NCI-H226 (cell line): ENCODE data around the gene OS9.
"Not testable (repeated sequence)": the region's sequence is repeated elsewhere in the genome, so short reads cannot be mapped to it uniquely, and the experiment has no call there.

Experiments used
- DNase-seq: peaks from one replicate; pipeline ENCODE4 v3.0.0-alpha.2; 2015

Gene OS9

GRCh38 chr12:57693659-57694458 is at the start of gene OS9:
Gene OS9, plus strand, starts transcription at chr12:57694132. Its CDS starts 30 bp downstream, at chr12:57694162.
- DNase-seq, result peak; percentile 100

GRCh38 chr12:57645990-57646658 is 47.8 kb upstream of the OS9 start:
- DNase-seq, result peak; percentile 53

GRCh38 chr12:57646659-57647049 is 47.3 kb upstream of the OS9 start:
- DNase-seq, result not testable (repeated sequence)

GRCh38 chr12:57654042-57654441 is 39.9 kb upstream of the OS9 start:
- DNase-seq, result no peak

- no peak for DNase-seq
Observed at GRCh38 chr12:57655541-57656240, 38.2 kb upstream of the OS9 start.

- not testable (repeated sequence) for DNase-seq
Observed at GRCh38 chr12:57656408-57656807, 37.5 kb upstream of the OS9 start.

- DNase-seq, result no peak
Observed at GRCh38 chr12:57657744-57658143, 36.2 kb upstream of the OS9 start.

GRCh38 chr12:57658890-57659289 is 35.0 kb upstream of the OS9 start:
- DNase-seq, result no peak

- no peak for DNase-seq
Observed at GRCh38 chr12:57661376-57661775, 32.6 kb upstream of the OS9 start.

- not testable (repeated sequence) for DNase-seq
Observed at GRCh38 chr12:57665066-57665820, 28.7 kb upstream of the OS9 start.

- no peak for DNase-seq
Observed at GRCh38 chr12:57666897-57667296, 27.0 kb upstream of the OS9 start.

GRCh38 chr12:57669691-57670090 is 24.2 kb upstream of the OS9 start:
- not testable (repeated sequence) for DNase-seq

- DNase-seq, result not testable (repeated sequence)
Observed at GRCh38 chr12:57671811-57672210, 22.1 kb upstream of the OS9 start.

GRCh38 chr12:57672801-57673200 is 21.1 kb upstream of the OS9 start:
- no peak for DNase-seq

- DNase-seq, result no peak
Observed at GRCh38 chr12:57674691-57675090, 19.2 kb upstream of the OS9 start.

GRCh38 chr12:57677947-57678346 is 16.0 kb upstream of the OS9 start:
- not testable (repeated sequence) for DNase-seq

- no peak for DNase-seq
Observed at GRCh38 chr12:57679697-57680096, 14.2 kb upstream of the OS9 start.

- no peak for DNase-seq
Observed at GRCh38 chr12:57687862-57688261, 6.1 kb upstream of the OS9 start.

GRCh38 chr12:57688931-57689330 is 5.0 kb upstream of the OS9 start:
- DNase-seq, result no peak

- DNase-seq, result no peak
Observed at GRCh38 chr12:57692500-57692899, 1.4 kb upstream of the OS9 start.

- DNase-seq, result no peak
Observed at GRCh38 chr12:57693317-57693658, 644 bp upstream of the OS9 start.

- no peak for DNase-seq
Observed at GRCh38 chr12:57694459-57695019, 607 bp downstream of the OS9 start.
